K562 (cell line): Measurements from ENCODE around the gene GLDN.

Source experiments
- BHLHE40 ChIP-seq: IDR thresholded peaks from 2 replicates; pipeline ENCODE4 v1.6.1; 2011; ENCODE audit warnings: low read length, improper control_type of control experiment
- CBX5 ChIP-seq: IDR thresholded peaks from 2 replicates; pipeline ENCODE4 v1.6.1; 2014; ENCODE audit warnings: low read depth, borderline replicate concordance
- CTCF ChIP-seq, 3 experiments: IDR thresholded peaks in 2 of 3; conservative IDR thresholded peaks in 1 of 3; 2 replicates each; pipeline ENCODE4 v1.5.1; 2011 to 2012; ENCODE audit warnings: low read length in 3 of 3, mild to moderate bottlenecking in 3 of 3, control low read depth in 2 of 3, improper control_type of control experiment in 1 of 3, inconsistent platforms in 1 of 3, low read depth in 1 of 3, mixed read lengths in 1 of 3, moderate library complexity in 1 of 3; ENCODE audit not compliant: insufficient read depth in 2 of 3
- EGR1 ChIP-seq: fragments of 450-650 bp; conservative IDR thresholded peaks from 2 replicates; pipeline ENCODE4 v1.6.1; 2017; ENCODE audit warnings: mild to moderate bottlenecking
- MTA1 ChIP-seq: fragments of 450-650 bp; IDR thresholded peaks from 2 replicates; pipeline ENCODE4 v1.6.1; 2017; ENCODE audit warnings: borderline replicate concordance
- SIN3A ChIP-seq, 2 experiments: fragments of 150-350 bp in 1 of 2; IDR thresholded peaks; 2 replicates each; pipeline ENCODE4 v1.6.1; 2011 to 2016; ENCODE audit warnings: borderline replicate concordance in 2 of 2, low read depth in 2 of 2, low read length in 2 of 2, mild to moderate bottlenecking in 2 of 2, moderate library complexity in 2 of 2; ENCODE audit not compliant: control insufficient read depth in 1 of 2

- TF ChIP-seq BHLHE40 (no peak), CBX5 (no peak), CTCF (IDR thresholded peaks at IDR 0.05 in 2 of 3, conservative IDR thresholded peaks at IDR 0.05 in 1 of 3; ENCODE audit: insufficient read depth in 2 of 3, low read depth in 1 of 3, low read length in 3 of 3) (no peak), MTA1 (no peak), SIN3A (IDR thresholded peaks at IDR 0.05; ENCODE audit: borderline replicate concordance in 2 of 2, control insufficient read depth in 1 of 2, low read depth in 2 of 2, low read length in 2 of 2) (no peak), EGR1 (no peak)
Observed at GRCh38 chr15:51321316-51321715, 20.1 kb upstream of the GLDN start.
